ENCODE measurements around the gene SGK2. TPM values are rescaled to one million over a fixed set of nuclear protein-coding genes. Genes with fewer than 3 reads are reported as not detected.

Gene SGK2
- total and polyA plus RNA-seq, 2 experiments from 2014 or later: not detected

- H3K9ac ChIP-seq: no peak overlapping the region
- no peaks in the 10 kb centered on the region for H3K27me3 ChIP-seq (replicated peaks; ENCODE audit: insufficient read depth)
- no peaks in the 10 kb centered on the region for H3K79me2 ChIP-seq (ENCODE audit: insufficient read depth)
- DNase-seq: no peak
- H3K27ac ChIP-seq: no peak overlapping the region
- H3K4me3 ChIP-seq: no peak overlapping the region
- H3K9me3 ChIP-seq (ENCODE audit: low read depth): no peaks in the 10 kb centered on the region
- H3F3A ChIP-seq (ENCODE audit: insufficient read depth): no peaks in the 10 kb centered on the region
- H3K4me2 ChIP-seq (ENCODE audit: unreplicated experiment): no peak overlapping the region
- in situ Hi-C loops (cut with MboI): no loop called here
- no peaks in the 10 kb centered on the region for H3K9me2 ChIP-seq (ENCODE audit: insufficient read depth)
- no peak overlapping the region for H2AFZ ChIP-seq
- TF ChIP-seq EZH2phosphoT487 (IDR thresholded peaks at IDR 0.05; ENCODE audit: insufficient read depth, low read depth) (no peak), EZH2 (IDR thresholded peaks at IDR 0.05; ENCODE audit: insufficient read depth, poor library complexity, severe bottlenecking) (no peak)
- H3K36me3 ChIP-seq (ENCODE audit: low read depth): no peaks in the 10 kb centered on the region
- 56 to 67% methylated on average over 4 of the region's 4 CpGs for WGBS, 2 experiments (ENCODE audit: low coverage in 1 of 2, low lambda C conversion rate in 2 of 2, missing lambda C conversion rate in 2 of 2)
- no peaks in the 10 kb centered on the region for H4K20me1 ChIP-seq (ENCODE audit: insufficient read depth)
- no peaks in the 10 kb centered on the region for H3K4me1 ChIP-seq (ENCODE audit: insufficient read depth)
Measured at GRCh38 chr20:43568706-43569105, 9.9 kb downstream of the SGK2 start.

GRCh38 chr20:43569282-43569681 lies 10.5 kb downstream of the SGK2 start:
- no peaks in the 10 kb centered on the region for H3K27me3 ChIP-seq (replicated peaks; ENCODE audit: insufficient read depth)

GRCh38 chr20:43570496-43570895 lies 11.7 kb downstream of the SGK2 start:
- H3K79me2 ChIP-seq (ENCODE audit: insufficient read depth): no peaks in the 10 kb centered on the region
- H3K4me3 ChIP-seq: no peak overlapping the region
- no peaks in the 10 kb centered on the region for H3K36me3 ChIP-seq (ENCODE audit: low read depth)
- no peaks in the 10 kb centered on the region for H3K27me3 ChIP-seq (replicated peaks; ENCODE audit: insufficient read depth)
- H3F3A ChIP-seq (ENCODE audit: insufficient read depth): no peaks in the 10 kb centered on the region
- TF ChIP-seq EZH2 (IDR thresholded peaks at IDR 0.05; ENCODE audit: insufficient read depth, poor library complexity, severe bottlenecking): no peak
- no peak overlapping the region for H3K9ac ChIP-seq
- no peaks in the 10 kb centered on the region for H3K4me1 ChIP-seq (ENCODE audit: insufficient read depth)
- H3K27ac ChIP-seq: no peak overlapping the region
- H2AFZ ChIP-seq: no peak overlapping the region
- in situ Hi-C loops (cut with MboI): no loop called here
- H4K20me1 ChIP-seq (ENCODE audit: insufficient read depth): no peaks in the 10 kb centered on the region
- no peak for DNase-seq
- no peaks in the 10 kb centered on the region for H3K9me3 ChIP-seq (ENCODE audit: low read depth)
- H3K4me2 ChIP-seq (ENCODE audit: unreplicated experiment): no peak overlapping the region
- 73 to 75% methylated on average over 10 of the region's 10 CpGs for WGBS, 2 experiments (ENCODE audit: low coverage in 1 of 2, low lambda C conversion rate in 2 of 2, missing lambda C conversion rate in 2 of 2)
- no peaks in the 10 kb centered on the region for H3K9me2 ChIP-seq (ENCODE audit: insufficient read depth)

More at GRCh38 chr20:43569282-43569681, 10.5 kb downstream of the SGK2 start:
- H2AFZ ChIP-seq: no peak overlapping the region
- no peaks in the 10 kb centered on the region for H3K9me2 ChIP-seq (ENCODE audit: insufficient read depth)
- H3K36me3 ChIP-seq (ENCODE audit: low read depth): no peaks in the 10 kb centered on the region
- H3K9me3 ChIP-seq (ENCODE audit: low read depth): no peaks in the 10 kb centered on the region
- in situ Hi-C loops (cut with MboI): no loop called here
- no peak for DNase-seq
- WGBS, 2 experiments (ENCODE audit: low coverage in 1 of 2, low lambda C conversion rate in 2 of 2, missing lambda C conversion rate in 2 of 2): 58 to 68% methylated on average over 10 of the region's 10 CpGs
- H4K20me1 ChIP-seq (ENCODE audit: insufficient read depth): no peaks in the 10 kb centered on the region
- H3K9ac ChIP-seq: no peak overlapping the region
- no peaks in the 10 kb centered on the region for H3K4me1 ChIP-seq (ENCODE audit: insufficient read depth)
- no peaks in the 10 kb centered on the region for H3F3A ChIP-seq (ENCODE audit: insufficient read depth)
- H3K4me3 ChIP-seq: no peak overlapping the region
- H3K4me2 ChIP-seq (ENCODE audit: unreplicated experiment): no peak overlapping the region
- no peak overlapping the region for H3K27ac ChIP-seq
- no peak for TF ChIP-seq EZH2phosphoT487 (IDR thresholded peaks at IDR 0.05; ENCODE audit: insufficient read depth, low read depth)
- TF ChIP-seq EZH2 (IDR thresholded peaks at IDR 0.05; ENCODE audit: insufficient read depth, poor library complexity, severe bottlenecking): no peak
- no peaks in the 10 kb centered on the region for H3K79me2 ChIP-seq (ENCODE audit: insufficient read depth)

GRCh38 chr20:43571310-43571709 lies 12.5 kb downstream of the SGK2 start:
- H3K79me2 ChIP-seq (ENCODE audit: insufficient read depth): no peaks in the 10 kb centered on the region
- no peaks in the 10 kb centered on the region for H3K4me1 ChIP-seq (ENCODE audit: insufficient read depth)
- no peak overlapping the region for H3K27ac ChIP-seq
- in situ Hi-C loops (cut with MboI): no loop called here
- H3K4me3 ChIP-seq: no peak overlapping the region
- H3K9me3 ChIP-seq (ENCODE audit: low read depth): no peaks in the 10 kb centered on the region
- no peak overlapping the region for H2AFZ ChIP-seq
- no peaks in the 10 kb centered on the region for H3K27me3 ChIP-seq (replicated peaks; ENCODE audit: insufficient read depth)
- H4K20me1 ChIP-seq (ENCODE audit: insufficient read depth): no peaks in the 10 kb centered on the region
- H3K4me2 ChIP-seq (ENCODE audit: unreplicated experiment): no peak overlapping the region
- DNase-seq: no peak
- TF ChIP-seq EZH2 (IDR thresholded peaks at IDR 0.05; ENCODE audit: insufficient read depth, poor library complexity, severe bottlenecking) (no peak), EZH2phosphoT487 (IDR thresholded peaks at IDR 0.05; ENCODE audit: insufficient read depth, low read depth) (no peak)
- H3F3A ChIP-seq (ENCODE audit: insufficient read depth): no peaks in the 10 kb centered on the region
- no peaks in the 10 kb centered on the region for H3K9me2 ChIP-seq (ENCODE audit: insufficient read depth)
- 75 to 76% methylated on average over 3 of the region's 3 CpGs for WGBS, 2 experiments (ENCODE audit: low coverage in 1 of 2, low lambda C conversion rate in 2 of 2, missing lambda C conversion rate in 2 of 2)
- no peaks in the 10 kb centered on the region for H3K36me3 ChIP-seq (ENCODE audit: low read depth)
- H3K9ac ChIP-seq: no peak overlapping the region

GRCh38 chr20:43571771-43572170 lies 12.9 kb downstream of the SGK2 start:
- Histone ChIP-seq H3K27ac (no peak overlapping the region), H3K4me2 (ENCODE audit: unreplicated experiment) (no peak overlapping the region), H3F3A (ENCODE audit: insufficient read depth) (no peaks in the 10 kb centered on the region), H4K20me1 (ENCODE audit: insufficient read depth) (no peaks in the 10 kb centered on the region), H3K36me3 (ENCODE audit: low read depth) (no peaks in the 10 kb centered on the region), H3K9me2 (ENCODE audit: insufficient read depth) (no peaks in the 10 kb centered on the region), H3K4me3 (no peak overlapping the region), H2AFZ (no peak overlapping the region), H3K4me1 (ENCODE audit: insufficient read depth) (no peaks in the 10 kb centered on the region), H3K9me3 (ENCODE audit: low read depth) (no peaks in the 10 kb centered on the region), H3K79me2 (ENCODE audit: insufficient read depth) (no peaks in the 10 kb centered on the region), H3K9ac (no peak overlapping the region), H3K27me3 (replicated peaks; ENCODE audit: insufficient read depth) (no peaks in the 10 kb centered on the region)
- in situ Hi-C loops (cut with MboI): no loop called here
- no peak for TF ChIP-seq EZH2phosphoT487 (IDR thresholded peaks at IDR 0.05; ENCODE audit: insufficient read depth, low read depth)
- no peak for TF ChIP-seq EZH2 (IDR thresholded peaks at IDR 0.05; ENCODE audit: insufficient read depth, poor library complexity, severe bottlenecking)
- DNase-seq: no peak
- WGBS, 2 experiments (ENCODE audit: low coverage in 1 of 2, low lambda C conversion rate in 2 of 2, missing lambda C conversion rate in 2 of 2): 47 to 55% methylated on average over 6 of the region's 6 CpGs

All from GM23248 (cell line).